ENCODE measurements around the gene MTCH2. TPM values are rescaled to one million over a fixed set of nuclear protein-coding genes. Genes with fewer than 3 reads are reported as not detected.
"Not testable (repeated sequence)": the region's sequence is repeated elsewhere in the genome, so short reads cannot be mapped to it uniquely, and the experiment has no call there.

Gene MTCH2
- polyA plus RNA-seq: 10 to 100 TPM; 22.6 to 72.4 (median 53.0) TPM

GRCh38 chr11:47642099-47642855 lies at the start of gene MTCH2:
TSS of gene MTCH2 (minus strand) at chr11:47642559. CDS start at chr11:47642465, 94 bp downstream.
- peak within 1 kb of the TSS; percentile 78 for H3K27ac ChIP-seq (ENCODE audit: low read depth, low read length)
- 1% methylated on average over 48 to 78 of the region's 78 CpGs for WGBS, 3 donors

GRCh38 chr11:47691979-47692378 lies 49.6 kb upstream of the MTCH2 start:
- WGBS, 3 donors: 52 to 62% (median 53%) methylated on average over 2 of the region's 2 CpGs
- no peak overlapping the region for H3K27ac ChIP-seq (ENCODE audit: low read depth, low read length)

GRCh38 chr11:47689480-47689879 lies 47.1 kb upstream of the MTCH2 start:
- no peak overlapping the region for H3K27ac ChIP-seq (ENCODE audit: low read depth, low read length)
- WGBS, 3 donors: 93 to 97% (median 93%) methylated on average over 5 of the region's 5 CpGs

- 92 to 95% (median 95%) methylated on average over 2 of the region's 2 CpGs for WGBS, 3 donors
- no peak overlapping the region for H3K27ac ChIP-seq (ENCODE audit: low read depth, low read length)
Measured at GRCh38 chr11:47688991-47689390, 46.6 kb upstream of the MTCH2 start.

GRCh38 chr11:47688111-47688510 lies 45.8 kb upstream of the MTCH2 start:
- WGBS, 3 donors: 78 to 92% (median 81%) methylated on average over 4 of the region's 4 CpGs
- H3K27ac ChIP-seq (ENCODE audit: low read depth, low read length): no peak overlapping the region

- WGBS, 3 donors: 95 to 96% (median 96%) methylated on average over 3 of the region's 3 CpGs
- not testable (repeated sequence) for H3K27ac ChIP-seq (ENCODE audit: low read depth, low read length)
Measured at GRCh38 chr11:47686704-47687103, 44.3 kb upstream of the MTCH2 start.

GRCh38 chr11:47686151-47686550 lies 43.8 kb upstream of the MTCH2 start:
- no peak overlapping the region for H3K27ac ChIP-seq (ENCODE audit: low read depth, low read length)
- WGBS, 3 donors: 96 to 100% (median 100%) methylated on average over 1 of the region's 1 CpG

GRCh38 chr11:47675851-47676250 lies 33.5 kb upstream of the MTCH2 start:
- no peak overlapping the region for H3K27ac ChIP-seq (ENCODE audit: low read depth, low read length)
- 79 to 92% (median 91%) methylated on average over 2 of the region's 2 CpGs for WGBS, 3 donors

- no peak overlapping the region for H3K27ac ChIP-seq (ENCODE audit: low read depth, low read length)
- WGBS, 3 donors: 89 to 98% (median 96%) methylated on average over 5 of the region's 5 CpGs
Measured at GRCh38 chr11:47672283-47672730, 29.9 kb upstream of the MTCH2 start.

GRCh38 chr11:47669856-47670255 lies 27.5 kb upstream of the MTCH2 start:
- no peak overlapping the region for H3K27ac ChIP-seq (ENCODE audit: low read depth, low read length)
- 93 to 96% (median 95%) methylated on average over 6 of the region's 6 CpGs for WGBS, 3 donors

- H3K27ac ChIP-seq (ENCODE audit: low read depth, low read length): no peak overlapping the region
Measured at GRCh38 chr11:47668665-47669064, 26.3 kb upstream of the MTCH2 start.

GRCh38 chr11:47667555-47667954 lies 25.2 kb upstream of the MTCH2 start:
- 73 to 89% (median 81%) methylated on average over 2 of the region's 2 CpGs for WGBS, 3 donors
- H3K27ac ChIP-seq (ENCODE audit: low read depth, low read length): no peak overlapping the region

- no peak overlapping the region for H3K27ac ChIP-seq (ENCODE audit: low read depth, low read length)
- WGBS, 3 donors: 65 to 80% (median 68%) methylated on average over 4 of the region's 4 CpGs
Measured at GRCh38 chr11:47667135-47667534, 24.8 kb upstream of the MTCH2 start.

GRCh38 chr11:47664936-47665335 lies 22.6 kb upstream of the MTCH2 start:
- not testable (repeated sequence) for H3K27ac ChIP-seq (ENCODE audit: low read depth, low read length)
- WGBS, 3 donors: 88 to 97% (median 96%) methylated on average over 4 of the region's 4 CpGs

GRCh38 chr11:47661245-47661644 lies 18.9 kb upstream of the MTCH2 start:
- no peak overlapping the region for H3K27ac ChIP-seq (ENCODE audit: low read depth, low read length)
- WGBS, 3 donors: 96 to 98% (median 98%) methylated on average over 2 of the region's 2 CpGs

- H3K27ac ChIP-seq (ENCODE audit: low read depth, low read length): no peak overlapping the region
- WGBS, 3 donors: 73 to 84% (median 77%) methylated on average over 4 of the region's 4 CpGs
Measured at GRCh38 chr11:47659276-47659675, 16.9 kb upstream of the MTCH2 start.

- 72 to 82% (median 78%) methylated on average over 6 of the region's 6 CpGs for WGBS, 3 donors
- H3K27ac ChIP-seq (ENCODE audit: low read depth, low read length): no peak overlapping the region
Measured at GRCh38 chr11:47656260-47656885, 14.0 kb upstream of the MTCH2 start.

GRCh38 chr11:47651818-47652469 lies 9.6 kb upstream of the MTCH2 start:
- WGBS, 3 donors: 92 to 94% (median 93%) methylated on average over 5 of the region's 5 CpGs
- H3K27ac ChIP-seq (ENCODE audit: low read depth, low read length): no peak overlapping the region

GRCh38 chr11:47649276-47649675 lies 6.9 kb upstream of the MTCH2 start:
- no peak overlapping the region for H3K27ac ChIP-seq (ENCODE audit: low read depth, low read length)
- WGBS, 3 donors: 58 to 73% (median 63%) methylated on average over 3 of the region's 3 CpGs
